Measurements from ENCODE around the gene MS4A6E.

DNA sequence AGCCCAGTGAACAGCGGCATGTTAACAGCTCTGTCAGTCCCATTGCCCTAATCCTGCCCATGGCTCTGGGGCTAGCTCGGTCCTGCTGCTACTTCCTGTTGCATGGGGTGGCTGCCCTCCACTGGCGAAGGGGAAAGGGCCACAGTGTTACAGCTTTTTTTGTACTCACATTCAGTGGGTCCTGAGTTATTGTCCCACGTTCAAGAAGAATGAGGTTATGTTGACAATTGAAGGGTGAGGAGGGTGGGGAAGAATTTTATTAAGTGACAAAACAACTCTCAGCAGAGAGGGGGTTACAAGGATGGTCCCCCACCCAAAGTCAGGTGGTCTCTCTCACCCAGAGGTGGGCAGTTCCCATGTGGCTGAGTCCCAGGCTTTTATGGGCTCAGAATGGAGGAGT is 33.6 kb downstream of the MS4A6E start:
- TF ChIP-seq, protein P1, sequence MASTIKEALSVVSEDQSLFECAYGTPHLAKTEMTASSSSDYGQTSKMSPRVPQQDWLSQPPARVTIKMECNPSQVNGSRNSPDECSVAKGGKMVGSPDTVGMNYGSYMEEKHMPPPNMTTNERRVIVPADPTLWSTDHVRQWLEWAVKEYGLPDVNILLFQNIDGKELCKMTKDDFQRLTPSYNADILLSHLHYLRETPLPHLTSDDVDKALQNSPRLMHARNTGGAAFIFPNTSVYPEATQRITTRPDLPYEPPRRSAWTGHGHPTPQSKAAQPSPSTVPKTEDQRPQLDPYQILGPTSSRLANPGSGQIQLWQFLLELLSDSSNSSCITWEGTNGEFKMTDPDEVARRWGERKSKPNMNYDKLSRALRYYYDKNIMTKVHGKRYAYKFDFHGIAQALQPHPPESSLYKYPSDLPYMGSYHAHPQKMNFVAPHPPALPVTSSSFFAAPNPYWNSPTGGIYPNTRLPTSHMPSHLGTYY (CRISPR knock-in tag; IDR thresholded peaks at IDR 0.05), result no peak
- TF ChIP-seq TEAD4 (CRISPR knock-in tag; IDR thresholded peaks at IDR 0.05) (no peak), NFYB (CRISPR knock-in tag; conservative IDR thresholded peaks at IDR 0.05; ENCODE audit: low read depth) (no peak), FOXK1 (CRISPR knock-in tag; IDR thresholded peaks at IDR 0.05) (no peak)
- TF ChIP-seq, protein P2, sequence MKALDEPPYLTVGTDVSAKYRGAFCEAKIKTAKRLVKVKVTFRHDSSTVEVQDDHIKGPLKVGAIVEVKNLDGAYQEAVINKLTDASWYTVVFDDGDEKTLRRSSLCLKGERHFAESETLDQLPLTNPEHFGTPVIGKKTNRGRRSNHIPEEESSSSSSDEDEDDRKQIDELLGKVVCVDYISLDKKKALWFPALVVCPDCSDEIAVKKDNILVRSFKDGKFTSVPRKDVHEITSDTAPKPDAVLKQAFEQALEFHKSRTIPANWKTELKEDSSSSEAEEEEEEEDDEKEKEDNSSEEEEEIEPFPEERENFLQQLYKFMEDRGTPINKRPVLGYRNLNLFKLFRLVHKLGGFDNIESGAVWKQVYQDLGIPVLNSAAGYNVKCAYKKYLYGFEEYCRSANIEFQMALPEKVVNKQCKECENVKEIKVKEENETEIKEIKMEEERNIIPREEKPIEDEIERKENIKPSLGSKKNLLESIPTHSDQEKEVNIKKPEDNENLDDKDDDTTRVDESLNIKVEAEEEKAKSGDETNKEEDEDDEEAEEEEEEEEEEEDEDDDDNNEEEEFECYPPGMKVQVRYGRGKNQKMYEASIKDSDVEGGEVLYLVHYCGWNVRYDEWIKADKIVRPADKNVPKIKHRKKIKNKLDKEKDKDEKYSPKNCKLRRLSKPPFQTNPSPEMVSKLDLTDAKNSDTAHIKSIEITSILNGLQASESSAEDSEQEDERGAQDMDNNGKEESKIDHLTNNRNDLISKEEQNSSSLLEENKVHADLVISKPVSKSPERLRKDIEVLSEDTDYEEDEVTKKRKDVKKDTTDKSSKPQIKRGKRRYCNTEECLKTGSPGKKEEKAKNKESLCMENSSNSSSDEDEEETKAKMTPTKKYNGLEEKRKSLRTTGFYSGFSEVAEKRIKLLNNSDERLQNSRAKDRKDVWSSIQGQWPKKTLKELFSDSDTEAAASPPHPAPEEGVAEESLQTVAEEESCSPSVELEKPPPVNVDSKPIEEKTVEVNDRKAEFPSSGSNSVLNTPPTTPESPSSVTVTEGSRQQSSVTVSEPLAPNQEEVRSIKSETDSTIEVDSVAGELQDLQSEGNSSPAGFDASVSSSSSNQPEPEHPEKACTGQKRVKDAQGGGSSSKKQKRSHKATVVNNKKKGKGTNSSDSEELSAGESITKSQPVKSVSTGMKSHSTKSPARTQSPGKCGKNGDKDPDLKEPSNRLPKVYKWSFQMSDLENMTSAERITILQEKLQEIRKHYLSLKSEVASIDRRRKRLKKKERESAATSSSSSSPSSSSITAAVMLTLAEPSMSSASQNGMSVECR (CRISPR knock-in tag; IDR thresholded peaks at IDR 0.05; ENCODE audit: borderline replicate concordance), result no peak
- TF ChIP-seq, protein P3, sequence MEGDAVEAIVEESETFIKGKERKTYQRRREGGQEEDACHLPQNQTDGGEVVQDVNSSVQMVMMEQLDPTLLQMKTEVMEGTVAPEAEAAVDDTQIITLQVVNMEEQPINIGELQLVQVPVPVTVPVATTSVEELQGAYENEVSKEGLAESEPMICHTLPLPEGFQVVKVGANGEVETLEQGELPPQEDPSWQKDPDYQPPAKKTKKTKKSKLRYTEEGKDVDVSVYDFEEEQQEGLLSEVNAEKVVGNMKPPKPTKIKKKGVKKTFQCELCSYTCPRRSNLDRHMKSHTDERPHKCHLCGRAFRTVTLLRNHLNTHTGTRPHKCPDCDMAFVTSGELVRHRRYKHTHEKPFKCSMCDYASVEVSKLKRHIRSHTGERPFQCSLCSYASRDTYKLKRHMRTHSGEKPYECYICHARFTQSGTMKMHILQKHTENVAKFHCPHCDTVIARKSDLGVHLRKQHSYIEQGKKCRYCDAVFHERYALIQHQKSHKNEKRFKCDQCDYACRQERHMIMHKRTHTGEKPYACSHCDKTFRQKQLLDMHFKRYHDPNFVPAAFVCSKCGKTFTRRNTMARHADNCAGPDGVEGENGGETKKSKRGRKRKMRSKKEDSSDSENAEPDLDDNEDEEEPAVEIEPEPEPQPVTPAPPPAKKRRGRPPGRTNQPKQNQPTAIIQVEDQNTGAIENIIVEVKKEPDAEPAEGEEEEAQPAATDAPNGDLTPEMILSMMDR (IDR thresholded peaks at IDR 0.05), result no peak
- TF ChIP-seq, protein P4, sequence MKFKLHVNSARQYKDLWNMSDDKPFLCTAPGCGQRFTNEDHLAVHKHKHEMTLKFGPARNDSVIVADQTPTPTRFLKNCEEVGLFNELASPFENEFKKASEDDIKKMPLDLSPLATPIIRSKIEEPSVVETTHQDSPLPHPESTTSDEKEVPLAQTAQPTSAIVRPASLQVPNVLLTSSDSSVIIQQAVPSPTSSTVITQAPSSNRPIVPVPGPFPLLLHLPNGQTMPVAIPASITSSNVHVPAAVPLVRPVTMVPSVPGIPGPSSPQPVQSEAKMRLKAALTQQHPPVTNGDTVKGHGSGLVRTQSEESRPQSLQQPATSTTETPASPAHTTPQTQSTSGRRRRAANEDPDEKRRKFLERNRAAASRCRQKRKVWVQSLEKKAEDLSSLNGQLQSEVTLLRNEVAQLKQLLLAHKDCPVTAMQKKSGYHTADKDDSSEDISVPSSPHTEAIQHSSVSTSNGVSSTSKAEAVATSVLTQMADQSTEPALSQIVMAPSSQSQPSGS (CRISPR knock-in tag; IDR thresholded peaks at IDR 0.05; ENCODE audit: borderline replicate concordance, low read depth), result no peak
- TF ChIP-seq, protein P5, sequence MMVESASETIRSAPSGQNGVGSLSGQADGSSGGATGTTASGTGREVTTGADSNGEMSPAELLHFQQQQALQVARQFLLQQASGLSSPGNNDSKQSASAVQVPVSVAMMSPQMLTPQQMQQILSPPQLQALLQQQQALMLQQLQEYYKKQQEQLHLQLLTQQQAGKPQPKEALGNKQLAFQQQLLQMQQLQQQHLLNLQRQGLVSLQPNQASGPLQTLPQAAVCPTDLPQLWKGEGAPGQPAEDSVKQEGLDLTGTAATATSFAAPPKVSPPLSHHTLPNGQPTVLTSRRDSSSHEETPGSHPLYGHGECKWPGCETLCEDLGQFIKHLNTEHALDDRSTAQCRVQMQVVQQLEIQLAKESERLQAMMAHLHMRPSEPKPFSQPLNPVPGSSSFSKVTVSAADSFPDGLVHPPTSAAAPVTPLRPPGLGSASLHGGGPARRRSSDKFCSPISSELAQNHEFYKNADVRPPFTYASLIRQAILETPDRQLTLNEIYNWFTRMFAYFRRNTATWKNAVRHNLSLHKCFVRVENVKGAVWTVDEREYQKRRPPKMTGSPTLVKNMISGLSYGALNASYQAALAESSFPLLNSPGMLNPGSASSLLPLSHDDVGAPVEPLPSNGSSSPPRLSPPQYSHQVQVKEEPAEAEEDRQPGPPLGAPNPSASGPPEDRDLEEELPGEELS (CRISPR knock-in tag; IDR thresholded peaks at IDR 0.05), result no peak
